ACHN (cell line): Measurements from ENCODE around the gene ZC3H4.
"Not testable (repeated sequence)": the region's sequence is repeated elsewhere in the genome, so short reads cannot be mapped to it uniquely, and the experiment has no call there.

Experiments used
- DNase-seq: peaks from one replicate; pipeline ENCODE4 v3.0.0-alpha.2; 2015
- in situ Hi-C: cut with HindIII; loops from 2 replicates; pipeline ENCODE4 v1.10.0; 2017; ENCODE audit warnings: low sequenced_read_pairs, low pct_ligation_motif_present, low pct_unique_long_range_greater_than_20kb

The ZC3H4 gene

DNA sequence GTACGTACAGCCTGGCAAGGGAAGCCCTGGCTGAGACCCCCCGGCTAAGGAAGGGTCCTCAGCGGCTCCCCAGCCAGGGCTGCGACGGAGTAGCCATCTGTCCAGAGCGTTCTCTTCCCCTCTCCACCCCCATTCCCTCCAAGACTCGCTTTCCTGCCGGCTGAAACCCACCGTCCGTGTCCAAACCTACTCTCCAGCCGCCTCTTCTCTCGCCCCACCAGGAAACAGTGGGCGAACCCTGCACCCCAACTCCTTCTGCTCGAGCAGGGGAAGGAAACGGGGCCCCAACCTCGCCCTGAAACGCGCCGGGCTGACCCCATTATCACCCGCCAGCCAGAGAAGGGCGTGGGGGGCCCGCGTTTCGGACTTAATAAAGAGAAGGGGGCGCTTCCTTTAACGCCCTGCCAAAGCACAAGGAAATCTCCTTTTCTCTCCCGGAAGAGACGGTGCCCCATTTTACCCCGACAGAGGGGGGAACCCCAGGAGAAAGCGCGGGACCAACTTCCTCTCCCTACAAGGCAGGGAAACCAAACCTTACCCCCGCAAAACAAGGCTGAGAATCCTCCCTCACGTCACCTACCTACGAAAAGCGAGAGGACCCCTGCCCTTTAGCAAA is 2.5 kb downstream of the ZC3H4 start:
- no peak for DNase-seq
- in situ Hi-C loops = no loop called here

DNA sequence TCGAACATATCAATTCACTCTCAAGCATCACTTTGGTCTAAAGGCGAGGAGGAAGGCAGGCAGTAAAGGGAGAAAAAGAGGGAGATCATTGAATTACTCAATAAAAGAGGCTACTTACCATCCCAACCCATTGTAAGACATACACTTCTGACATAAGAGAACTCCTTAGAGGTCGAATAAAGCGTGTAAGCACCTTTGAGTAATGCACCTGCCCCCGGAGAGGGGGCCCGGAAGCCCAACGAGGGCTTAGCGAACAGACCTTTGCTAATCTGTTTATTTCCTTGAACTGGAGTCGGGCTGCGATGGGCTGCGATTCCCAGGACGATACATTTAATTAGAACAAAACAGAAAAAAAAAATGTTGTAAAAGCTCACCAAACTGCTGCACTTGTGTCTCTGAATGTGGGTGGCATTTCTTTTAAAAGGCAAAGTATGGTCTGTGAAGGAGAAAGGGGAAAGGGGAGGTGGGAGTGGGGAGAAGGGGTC is 3.0 kb downstream of the ZC3H4 start:
- no peak for DNase-seq
- in situ Hi-C loops = no loop called here

DNA sequence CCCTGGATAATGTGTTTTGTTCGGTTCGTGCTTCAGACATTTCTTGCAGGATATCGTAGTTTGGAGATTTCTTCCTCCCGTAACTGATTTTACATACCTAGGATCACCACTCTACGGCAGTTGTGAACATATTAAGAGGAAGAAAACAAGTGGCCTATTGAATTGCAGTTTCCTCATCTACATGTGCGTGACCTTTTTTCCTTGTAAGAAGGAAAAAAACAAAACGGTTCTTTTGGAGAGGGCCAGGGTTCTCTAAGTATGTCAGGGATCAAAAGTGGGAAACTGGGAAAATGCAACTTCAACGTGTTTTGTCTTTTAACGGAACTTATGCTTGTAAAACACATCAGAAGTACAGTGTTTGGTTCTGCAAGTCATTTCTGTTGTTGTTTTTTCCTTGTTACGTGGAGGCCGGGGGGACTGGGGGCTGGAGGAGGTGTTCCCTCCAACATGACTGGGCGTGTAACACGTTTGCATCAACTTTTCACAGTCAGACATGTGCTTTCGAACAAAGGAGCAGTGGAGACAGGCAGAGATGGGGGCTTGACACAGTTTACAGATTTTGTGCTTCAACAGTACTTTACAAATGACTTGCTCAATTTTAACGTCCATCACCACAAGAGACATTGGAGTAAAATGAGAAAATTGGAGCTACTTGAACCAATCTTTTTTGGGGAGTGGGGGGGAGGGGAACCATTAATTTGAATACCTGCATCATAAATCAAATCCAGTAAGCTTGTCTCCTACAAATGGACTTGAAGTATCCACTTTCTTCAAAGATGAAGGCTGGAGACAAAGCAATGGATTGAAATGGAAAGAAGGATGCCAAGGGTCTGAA is 3.8 kb downstream of the ZC3H4 start:
- no peak for DNase-seq
- in situ Hi-C loops = no loop called here

DNA sequence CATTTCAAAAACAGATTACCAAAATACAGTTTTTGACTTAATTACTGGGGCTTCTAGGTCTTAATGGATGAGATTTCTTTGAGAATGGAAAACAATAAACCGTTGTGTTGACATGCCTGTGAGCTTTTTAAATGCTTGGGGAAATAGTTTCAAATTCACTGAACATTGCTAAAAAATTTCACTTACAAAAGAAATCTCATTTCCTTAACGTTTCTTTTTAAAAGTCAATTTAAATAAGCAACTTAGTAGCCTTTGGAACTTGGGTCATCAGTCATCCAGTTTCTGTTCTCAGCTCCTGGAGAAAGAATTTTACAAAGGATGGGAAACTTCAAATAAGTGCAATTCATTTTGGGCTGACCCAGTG is 4.4 kb downstream of the ZC3H4 start:
- DNase-seq = no peak
- in situ Hi-C loops = no loop called here

DNA sequence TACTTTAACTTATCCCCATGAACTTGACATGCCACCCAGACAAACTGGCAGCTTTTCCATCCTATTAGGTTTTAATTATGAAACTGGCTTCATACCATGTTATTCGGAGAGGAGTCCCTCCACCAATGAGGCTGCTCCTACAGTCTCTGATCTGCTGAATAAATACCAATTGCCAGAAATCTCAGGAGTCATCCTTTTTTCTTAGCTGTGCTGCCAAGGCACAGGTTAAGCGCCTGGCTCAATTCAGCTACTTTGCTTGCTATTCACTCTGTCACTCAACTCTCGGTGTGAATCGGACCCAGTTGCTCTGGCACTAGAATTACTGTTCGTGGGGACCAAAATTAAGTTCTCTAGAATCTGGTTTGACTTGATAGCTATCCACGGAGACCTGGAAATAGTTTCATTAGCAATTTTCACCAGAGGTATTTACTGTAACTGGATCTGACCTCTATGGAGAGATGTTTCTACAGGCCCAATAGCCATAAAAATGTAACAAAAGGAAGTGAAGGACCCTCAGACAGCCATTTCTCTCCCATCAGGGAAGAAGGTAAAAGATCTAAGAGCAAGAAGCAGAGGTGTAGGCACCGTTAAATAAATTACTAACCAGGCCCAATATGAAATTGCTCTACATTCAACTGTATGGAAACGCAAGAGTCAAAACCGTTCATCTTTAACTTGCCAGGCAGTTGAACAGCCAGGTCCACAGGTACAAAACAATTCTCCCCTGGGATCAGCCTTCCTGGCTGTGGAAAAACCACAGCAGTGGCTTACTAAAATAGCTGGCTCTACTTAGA is 5.4 kb downstream of the ZC3H4 start:
- in situ Hi-C loops = no loop called here
- DNase-seq = no peak

DNA sequence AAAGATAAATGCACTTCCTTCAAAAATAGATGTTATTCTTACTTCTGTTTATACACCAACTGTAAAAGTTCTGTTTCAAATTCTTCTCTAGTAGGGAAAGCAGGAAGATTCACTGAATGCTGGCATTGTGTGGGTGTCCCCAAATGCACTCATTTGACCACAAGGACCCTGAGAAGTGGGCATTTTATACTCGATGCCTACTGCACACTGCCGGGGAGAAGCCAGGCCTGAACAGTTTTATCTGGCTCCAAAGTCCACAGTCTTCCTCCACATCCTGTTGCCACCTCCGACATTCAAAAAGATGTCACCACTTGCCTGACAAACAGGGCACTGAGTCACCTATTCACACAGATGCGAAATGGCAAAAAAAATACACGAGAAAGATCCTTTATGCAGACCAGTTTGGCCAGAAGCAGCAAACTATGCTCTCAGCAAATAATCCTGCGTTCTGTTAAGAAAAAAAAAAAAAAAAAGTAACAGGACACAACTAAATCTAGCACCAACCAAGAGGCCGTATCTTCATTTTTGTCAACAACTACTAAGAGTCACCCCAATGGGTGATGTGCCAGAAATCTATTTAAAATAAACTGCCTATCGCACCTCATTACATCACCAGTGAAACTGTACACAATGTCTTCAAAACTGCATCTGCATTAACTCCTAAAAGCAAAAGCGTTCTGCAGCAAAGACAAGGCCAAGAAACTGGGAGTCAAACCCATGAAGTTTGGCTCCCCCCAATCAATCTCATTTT is 6.2 kb downstream of the ZC3H4 start:
- in situ Hi-C loops = no loop called here
- DNase-seq = no peak

DNA sequence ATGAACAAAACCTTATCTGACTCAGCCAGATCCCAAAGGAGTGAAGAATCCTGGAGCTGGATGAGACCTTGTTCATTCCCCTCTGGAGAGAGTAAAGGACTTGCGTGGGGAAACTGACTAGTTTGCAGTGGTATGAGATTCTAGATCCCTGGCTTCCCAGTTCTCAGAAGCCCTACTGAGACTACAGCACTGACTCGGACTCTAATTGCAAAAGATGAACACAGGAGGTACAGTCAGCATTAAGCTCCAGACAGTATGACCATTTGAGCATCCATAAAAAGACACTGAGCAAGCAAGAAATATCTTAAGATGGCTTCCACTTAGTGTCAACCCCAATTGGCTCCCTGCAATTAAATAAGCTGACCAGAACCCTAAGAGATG is 6.8 kb downstream of the ZC3H4 start:
- no peak for DNase-seq
- in situ Hi-C loops = no loop called here

DNA sequence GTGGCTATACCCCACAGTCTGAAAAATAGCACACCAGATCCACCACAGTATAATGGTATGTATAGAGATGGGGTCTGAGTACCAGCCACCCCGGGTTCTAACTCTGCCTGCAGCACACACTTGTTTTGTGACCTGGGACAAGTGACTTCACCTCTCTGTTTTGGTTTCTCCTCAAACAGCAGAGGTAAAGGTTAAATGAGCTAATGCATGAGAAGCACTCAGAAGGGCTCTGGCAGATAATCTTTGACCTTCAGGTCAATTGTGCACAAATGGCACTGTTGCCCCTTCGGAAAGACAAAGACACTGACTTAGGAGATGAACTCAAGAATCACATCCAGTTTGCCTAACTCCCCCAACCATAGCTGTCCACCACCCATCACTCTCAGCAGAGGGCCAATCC is 7.7 kb downstream of the ZC3H4 start:
- in situ Hi-C loops = no loop called here
- DNase-seq = no peak

DNA sequence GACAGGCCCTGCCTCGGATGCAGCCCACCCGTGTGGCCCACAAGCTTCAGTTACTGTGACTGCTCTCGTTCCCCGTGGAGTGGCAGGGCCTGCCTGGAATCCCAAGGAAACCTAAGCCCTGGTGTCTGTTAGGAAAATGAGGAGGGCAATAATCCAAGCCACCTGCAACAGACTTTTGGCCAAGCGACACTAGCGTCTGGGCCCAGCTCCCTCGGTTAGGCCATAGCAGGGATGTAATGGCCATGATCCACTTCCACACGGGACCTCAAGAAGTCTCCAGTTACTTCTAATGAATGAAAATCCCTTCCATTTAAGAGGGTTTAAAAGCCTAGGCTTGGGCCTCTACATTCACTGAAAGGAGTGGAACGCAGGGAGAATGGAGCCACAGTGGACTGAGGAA is 8.9 kb downstream of the ZC3H4 start:
- in situ Hi-C loops = no loop called here
- DNase-seq = no peak

DNA sequence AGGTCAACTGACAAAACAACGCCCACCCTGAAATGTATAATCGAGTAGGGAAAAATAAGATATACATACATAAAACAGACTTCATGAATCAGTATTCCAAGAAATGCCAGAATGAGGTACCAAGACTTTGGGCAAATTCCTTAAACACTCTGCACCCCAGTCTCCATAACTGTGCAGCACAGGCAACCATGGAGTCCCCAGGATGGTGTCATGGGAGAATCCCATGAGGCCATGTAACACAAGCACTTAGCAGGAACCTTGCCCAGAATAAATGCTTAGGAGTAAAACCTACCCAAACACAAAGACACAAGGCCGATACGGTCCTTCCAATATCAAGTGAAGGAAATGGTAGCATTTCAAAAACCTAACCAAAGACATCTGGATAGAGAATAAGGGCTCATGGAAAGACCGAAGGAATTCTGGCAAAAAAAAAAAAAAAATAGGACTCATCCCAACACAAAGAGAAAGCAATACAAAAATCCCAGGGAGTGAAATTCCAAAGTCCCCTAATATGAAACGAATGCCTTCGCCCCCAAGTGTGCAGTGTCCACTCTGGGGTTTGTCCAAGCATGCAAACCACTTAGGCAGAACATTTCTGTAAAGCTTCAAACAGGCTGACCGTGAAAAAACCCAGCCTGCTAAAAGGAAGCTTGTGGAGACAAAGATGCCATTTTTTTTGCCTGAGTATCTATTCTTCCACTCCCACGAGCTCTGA is 11.1 kb downstream of the ZC3H4 start:
- in situ Hi-C loops = no loop called here
- DNase-seq = no peak

DNA sequence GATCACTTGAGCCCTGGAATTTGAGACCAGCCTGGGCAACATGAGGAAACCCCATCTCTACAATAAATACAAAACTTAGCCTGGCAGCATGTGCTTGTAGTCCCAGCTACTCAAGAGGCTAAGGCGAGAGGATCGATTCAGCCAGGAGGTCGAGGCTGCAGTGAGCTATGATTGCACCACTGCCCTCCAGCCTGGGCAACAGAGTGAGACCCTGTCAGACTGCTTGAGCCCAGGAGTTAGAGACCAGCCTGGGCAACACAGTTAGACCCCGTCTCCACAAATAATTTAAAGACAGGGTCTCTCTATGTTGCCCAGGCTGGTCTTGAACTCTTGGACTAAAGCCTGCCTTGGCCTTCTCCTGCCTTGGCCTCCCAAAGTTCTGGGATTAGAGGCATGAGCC is 12.5 kb downstream of the ZC3H4 start:
- in situ Hi-C loops, DNase-seq: not testable (repeated sequence)

DNA sequence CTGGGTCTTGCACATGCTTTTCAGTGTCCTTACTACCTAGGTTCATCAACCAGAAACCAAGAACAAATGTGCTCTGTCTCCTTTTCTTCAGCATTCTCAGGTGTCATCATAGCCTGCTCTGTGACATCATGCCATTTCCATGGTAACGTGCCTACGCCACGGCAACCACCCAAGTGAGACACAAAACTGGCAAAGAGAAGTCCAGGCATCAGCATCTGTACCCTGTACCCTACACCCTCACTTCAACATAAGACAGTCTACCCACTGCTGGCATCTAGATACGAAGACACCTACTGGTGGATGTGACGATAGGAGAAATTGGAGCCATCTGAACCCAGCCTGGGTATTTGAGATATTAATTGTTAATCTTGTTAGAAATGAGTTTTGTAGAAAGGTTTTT is 13.3 kb downstream of the ZC3H4 start:
- in situ Hi-C loops = no loop called here
- DNase-seq = no peak

DNA sequence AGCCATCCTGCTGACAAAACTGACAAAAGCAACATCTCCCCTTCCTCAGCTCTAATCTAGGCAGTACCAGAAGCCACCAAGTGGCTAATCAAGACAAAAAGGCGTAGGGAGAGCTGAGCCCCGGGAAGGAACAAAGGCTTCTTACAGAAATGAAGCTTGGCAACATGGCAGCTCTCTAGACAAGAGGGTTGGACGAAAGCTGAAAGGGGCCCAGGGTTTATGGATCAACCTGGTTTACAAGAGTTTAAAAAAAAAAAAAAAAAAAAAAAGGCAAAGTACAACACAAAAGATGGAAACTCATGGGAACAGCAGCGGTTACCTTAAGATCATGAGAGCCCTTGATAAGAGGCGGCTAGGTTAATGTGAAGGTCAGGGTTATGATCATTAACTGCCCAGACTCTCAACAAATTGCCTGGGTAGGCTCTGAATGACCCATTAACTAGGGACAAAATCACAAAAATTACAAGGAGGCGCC is 14.0 kb downstream of the ZC3H4 start:
- in situ Hi-C loops = no loop called here
- DNase-seq = no peak

DNA sequence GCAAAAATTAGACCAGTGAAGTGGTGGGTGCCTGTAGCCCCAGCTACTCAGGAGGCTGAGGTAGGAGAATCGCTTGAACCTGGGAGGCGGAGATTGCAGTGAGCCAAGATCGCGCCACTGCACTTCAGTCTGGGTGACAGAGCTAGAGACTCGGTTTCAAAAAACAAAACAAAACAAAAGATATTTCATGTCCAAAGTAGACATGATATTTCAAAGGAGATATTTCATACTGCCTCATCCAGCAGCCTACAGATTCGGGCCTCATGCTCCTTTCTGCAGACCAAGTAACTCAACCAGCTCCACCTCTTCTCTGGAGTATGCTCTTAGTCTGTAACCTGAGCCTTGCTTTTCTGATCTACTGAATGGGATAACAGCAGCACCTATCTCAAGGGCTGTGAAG is 15.0 kb downstream of the ZC3H4 start:
- in situ Hi-C loops = no loop called here
- DNase-seq = no peak

DNA sequence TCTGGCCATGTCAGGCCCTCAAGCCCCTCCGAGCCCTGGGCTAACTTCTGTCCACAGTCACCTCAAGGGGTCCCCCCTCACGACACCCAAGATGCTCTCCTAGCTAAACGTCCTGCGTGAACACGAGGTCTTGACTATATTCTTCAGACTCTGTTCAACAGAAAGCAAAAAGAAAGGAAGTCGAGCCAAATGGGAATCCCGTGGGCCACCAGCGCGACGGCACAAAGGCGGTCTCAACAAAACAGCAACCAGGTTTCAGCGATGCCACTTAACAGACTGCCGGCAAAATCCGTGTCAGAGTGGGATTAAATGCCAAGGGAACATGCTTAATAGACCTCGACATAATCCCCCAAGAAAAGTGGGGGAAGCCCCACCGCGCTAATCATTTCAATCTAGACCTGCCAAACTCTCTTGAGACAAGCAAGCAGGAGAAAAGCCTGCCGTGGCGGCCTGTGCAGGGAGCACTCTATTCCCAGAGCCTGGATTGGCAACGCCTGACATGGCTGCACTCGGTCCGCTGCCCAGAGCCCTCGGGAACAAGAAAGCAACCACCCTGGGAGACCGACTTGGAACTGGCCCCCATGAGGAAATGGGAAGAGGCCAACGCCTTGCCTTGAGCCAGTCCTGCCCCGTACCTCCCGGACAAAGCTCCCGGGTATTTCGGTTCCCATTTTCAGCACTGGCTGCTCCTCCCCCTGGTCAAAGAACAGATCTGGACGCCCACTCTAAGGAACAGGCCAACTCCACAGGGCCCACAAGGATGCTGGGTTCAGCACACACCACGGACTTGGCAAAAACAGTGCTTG is 16.0 kb downstream of the ZC3H4 start:
- in situ Hi-C loops = no loop called here

DNA sequence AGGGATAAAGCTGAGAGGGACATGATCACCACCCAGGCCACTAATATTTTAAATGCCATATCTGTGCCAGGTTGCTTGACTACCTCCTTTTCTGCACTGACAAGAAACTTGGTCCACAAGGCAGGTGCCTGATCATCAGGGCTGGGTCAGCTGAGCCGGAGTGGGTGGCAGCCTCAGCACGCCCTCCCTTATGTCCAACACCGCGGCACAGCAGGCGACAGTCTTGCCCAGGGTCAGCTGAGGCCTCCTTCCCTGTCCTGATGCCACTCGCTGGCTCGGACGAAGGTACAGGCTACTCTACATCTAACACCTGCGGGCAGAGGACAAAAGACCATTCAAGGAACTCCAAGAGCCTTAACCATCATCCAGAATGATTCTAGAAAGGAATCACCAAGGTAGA is 16.9 kb downstream of the ZC3H4 start:
- DNase-seq = no peak
- in situ Hi-C loops = no loop called here

More for the DNA sequence above, 16.0 kb downstream of the ZC3H4 start:
- no peak for DNase-seq

DNA sequence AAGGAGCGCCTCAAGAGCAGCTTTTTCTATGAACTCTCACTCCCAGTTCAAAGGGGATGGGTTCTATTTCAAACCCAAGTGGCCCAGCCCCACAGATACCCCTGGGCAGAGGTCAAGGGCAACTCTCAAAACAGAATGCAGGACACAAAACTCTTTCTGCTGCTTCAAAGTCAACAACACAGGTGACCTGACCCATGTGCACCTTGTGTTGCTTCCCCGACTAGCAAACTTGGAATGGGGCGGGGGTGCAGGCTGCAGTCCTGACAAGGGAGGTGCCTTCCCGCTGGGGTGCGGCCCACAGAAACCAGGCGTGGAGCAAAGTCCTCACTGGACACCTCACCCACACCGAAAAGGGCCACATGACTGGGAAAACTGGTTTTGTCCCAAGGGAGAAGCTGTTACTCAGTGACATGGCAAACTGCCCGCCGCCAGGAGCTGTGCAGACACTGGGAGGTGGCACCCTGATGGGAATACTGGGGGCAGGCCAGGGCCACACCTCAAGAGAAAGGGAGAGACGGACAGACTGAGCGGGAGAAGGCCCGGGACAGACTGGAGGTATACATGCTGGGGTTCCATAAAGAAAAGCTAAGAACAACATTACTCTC is 17.4 kb downstream of the ZC3H4 start:
- no peak for DNase-seq
- in situ Hi-C loops = no loop called here
